Stimulated activated CD8-positive, alpha-beta memory T cell treated with anti-CD3 and anti-CD28 coated beads, Interleukin-4, amount 100 ng/mL, for 24 hours (primary cell): ENCODE results near the gene NHLRC2.

ENCODE experiments used
- DNase-seq: peaks from one replicate; pipeline ENCODE4 v3.0.0-alpha.2; 2020; ENCODE audit warnings: low read depth

NHLRC2 gene

DNA sequence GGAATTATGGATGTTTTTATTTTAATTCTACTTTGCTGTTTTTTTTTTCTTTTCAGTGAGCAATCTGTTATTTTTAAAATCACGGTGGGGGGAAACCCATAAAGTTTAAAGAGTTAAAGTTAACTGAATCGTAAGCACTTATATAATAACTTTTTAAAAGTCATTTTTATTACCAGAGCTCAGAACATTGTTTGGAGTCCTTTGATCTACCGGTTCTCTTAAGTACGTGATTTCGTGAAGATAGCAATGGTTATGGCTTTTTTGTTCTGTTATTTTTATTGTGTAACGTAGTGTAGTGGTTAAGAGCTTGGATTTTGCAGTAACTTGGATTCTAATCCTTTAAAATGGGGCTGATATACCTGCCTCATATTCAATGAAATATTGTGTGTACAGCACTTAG lies 57.4 kb downstream of the NHLRC2 start:
- DNase-seq: no peak

DNA sequence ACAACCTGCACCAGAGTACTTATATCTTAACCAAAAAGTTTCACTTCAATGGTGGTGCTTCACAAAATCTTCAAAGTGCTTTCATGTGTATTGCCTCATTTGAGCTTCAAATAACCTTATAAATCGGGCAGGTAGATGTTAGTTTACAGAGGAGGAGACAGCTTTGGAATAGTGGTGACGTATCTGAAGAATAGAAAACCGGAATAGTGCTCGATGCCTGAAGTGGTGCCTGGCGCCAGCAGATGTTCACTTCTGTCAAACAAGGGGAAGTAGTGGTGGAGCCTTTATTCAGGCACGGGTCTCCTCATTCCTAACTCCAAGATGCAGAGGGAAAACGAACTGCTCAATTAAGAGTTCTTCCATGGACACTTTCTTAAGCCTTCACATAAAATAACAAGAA lies 58.1 kb downstream of the NHLRC2 start:
- no peak for DNase-seq

DNA sequence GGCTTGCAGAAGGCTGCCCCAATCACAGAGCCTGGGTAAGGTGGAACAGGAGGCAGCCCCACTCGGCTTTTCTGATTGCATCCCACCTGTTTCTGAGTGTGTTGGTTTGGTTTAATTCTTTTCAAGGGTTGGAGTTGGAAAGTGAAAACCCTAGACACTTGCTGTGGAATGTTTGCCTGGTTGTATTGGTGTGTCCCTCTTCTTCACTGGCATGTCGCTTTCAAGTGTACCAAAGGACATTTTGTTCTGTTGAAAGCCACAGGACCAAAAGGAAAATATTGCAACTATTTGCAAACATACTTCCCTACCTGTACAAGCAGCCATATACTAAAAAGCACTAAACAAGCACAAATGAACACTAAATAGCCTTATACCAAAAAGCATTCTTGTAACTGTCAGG lies 60.5 kb downstream of the NHLRC2 start:
- DNase-seq: no peak

DNA sequence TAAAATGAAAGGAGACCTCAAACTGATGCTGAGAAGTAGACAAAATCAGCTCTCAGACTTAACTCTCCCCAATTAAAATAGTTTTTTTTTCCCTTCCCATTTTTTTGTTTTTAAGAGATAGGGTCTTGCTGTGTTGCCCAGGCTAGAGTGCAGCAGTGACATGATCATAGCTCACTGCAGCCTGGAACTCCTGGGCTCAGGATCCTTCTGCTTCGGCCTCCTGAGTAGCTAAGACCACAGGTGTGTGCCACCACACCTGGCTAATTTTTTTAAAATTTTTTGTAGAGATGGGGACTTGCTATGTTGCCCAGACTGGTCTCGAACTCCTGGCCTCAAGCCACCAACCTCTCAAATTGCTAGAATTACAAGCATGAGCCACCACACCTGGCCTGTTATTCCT lies 61.1 kb downstream of the NHLRC2 start:
- DNase-seq: no peak

DNA sequence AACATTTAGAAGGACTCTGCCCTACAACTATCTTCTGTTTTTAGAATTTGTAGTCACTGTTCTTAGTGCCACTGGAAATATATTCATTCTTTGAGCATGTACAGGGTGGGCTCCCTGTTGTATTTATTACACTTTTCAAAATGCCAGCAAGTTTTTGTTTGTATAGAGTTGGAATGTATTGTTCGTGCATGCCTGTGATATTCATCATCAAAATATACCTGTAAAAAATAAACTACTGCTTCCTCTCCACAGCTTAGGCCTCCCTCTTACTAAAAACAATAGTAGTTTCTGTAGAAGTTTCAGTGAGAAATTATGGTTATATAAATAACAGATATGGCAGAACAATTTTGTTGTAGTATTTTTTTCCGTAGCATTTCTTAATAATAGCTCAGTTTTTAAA lies 61.6 kb downstream of the NHLRC2 start:
- DNase-seq: no peak

DNA sequence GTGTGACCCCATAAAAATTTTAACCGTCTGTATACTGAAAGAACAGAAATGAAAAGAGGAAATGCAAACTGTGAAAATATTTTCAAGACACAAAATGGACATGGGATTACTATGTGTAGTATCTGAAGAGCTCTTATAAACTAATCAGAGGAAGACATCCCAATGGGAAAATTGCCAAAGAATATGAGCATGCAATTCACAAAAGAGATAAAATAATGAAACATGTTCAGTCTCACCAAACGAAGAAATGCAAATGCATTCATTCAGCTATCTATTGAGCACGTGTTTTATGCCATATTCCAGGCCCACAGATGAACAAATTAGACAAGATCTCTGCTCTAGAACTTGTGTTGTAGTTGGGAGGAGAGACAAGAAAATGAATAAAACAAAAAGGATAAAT lies 63.2 kb downstream of the NHLRC2 start:
- no peak for DNase-seq

DNA sequence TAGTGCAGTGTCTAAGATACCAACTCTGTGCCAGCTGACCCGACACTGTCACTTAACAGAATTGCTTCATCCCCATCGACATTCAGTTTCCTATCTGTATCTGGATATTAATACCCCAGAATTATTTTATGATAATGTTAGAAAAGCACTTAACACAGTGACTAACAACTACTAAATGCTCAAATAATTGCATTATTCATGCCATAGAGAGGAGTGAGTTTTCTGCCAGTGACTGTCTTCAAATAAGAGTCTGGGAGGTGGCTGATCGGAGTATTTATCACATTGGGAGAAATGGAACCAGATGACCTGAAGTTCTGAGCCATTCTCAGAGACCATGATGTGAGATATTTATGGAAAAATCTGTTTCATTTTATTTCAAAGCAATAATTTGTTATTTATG lies 65.7 kb downstream of the NHLRC2 start:
- no peak for DNase-seq

DNA sequence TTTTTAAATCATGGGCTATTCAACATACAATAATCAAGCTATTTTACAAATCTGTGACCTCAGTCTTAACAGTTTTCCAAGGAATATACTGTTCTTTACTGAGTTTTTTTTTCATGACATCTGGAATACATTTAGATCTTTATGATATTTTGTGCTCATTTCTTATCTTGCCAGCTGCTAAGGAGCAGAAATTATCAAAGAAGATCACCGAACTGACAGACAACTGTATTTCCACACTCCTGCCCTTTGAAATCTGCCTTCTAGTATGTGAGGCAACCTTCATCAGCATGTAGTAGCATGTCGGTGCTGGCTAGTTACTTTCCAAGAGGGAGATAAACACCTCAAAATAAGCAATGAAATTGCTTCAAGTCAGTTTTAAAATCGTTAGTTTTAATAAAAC lies 66.4 kb downstream of the NHLRC2 start:
- DNase-seq: no peak

DNA sequence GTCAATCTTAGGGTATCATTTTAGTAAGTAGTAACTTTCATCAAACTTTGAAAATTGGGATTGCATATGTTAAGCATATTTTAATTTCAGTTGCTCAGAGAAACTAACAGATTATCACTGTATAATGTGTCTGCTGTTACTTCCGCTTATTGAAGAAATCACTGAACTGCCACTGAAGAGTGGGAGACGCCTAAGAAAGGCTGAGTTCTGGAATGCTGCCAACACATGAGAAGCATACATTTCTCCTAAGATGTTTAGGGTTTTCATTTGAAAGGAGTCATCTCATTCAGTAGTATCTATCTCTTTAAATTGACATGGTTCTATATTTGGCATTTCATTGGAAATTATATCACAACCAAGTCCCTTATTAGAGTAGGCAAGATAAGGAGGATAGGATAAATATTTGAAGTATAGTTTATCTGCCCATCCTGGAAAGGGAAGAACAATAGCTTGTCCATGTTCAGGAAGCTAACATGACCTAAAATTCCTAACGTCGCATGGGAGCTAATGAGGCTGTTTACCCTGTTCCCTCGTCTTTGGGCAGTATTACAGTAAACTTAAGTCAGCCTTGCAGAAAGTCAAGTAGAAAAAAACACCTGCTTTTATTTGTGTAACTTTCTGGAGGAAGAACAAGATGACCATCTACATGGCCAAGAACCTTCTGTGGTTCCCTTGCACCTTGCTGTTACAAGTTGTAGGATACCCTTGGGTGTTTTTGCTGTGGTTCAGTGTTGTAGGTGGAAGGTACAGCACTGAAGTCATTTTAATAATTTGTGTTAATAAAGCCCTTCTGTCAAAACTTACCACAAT lies 67.3 kb downstream of the NHLRC2 start:
- DNase-seq: no peak

DNA sequence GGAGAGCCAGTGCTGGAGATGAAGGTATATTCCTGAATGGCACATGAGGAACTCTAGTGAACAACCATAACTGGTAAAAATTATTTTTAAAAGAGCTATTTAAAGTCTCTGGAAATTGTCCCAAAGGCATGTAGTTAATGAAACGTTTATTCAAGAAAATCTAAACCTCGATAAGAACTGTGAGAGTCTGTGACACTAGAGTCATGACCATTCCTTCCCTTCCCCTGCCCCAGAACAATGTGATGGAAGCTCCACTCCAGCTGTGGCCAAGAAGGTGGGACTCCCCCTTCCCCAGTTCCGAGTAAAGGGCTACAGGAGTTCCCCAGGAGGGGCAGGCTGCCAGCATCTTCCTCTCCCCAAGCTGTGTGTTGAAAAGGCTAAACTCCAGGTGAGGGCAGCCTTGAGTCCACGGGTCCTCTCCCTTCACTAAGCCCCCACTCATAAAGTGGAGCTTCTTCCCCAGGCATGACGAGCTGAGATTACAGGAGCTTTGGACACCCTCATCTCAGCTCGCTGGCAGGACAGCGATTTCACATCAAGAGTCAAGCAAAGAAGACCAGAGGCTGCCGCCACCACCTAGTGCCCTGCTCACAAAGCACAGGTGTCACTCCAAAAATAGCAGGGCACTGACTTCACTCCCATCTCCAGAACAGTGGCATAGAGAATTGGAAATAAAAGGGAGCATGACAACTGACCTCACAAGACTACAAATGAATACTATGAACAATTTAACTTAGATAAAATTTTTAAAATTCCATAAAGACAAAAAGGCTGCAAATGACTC lies 68.5 kb downstream of the NHLRC2 start:
- DNase-seq: no peak

DNA sequence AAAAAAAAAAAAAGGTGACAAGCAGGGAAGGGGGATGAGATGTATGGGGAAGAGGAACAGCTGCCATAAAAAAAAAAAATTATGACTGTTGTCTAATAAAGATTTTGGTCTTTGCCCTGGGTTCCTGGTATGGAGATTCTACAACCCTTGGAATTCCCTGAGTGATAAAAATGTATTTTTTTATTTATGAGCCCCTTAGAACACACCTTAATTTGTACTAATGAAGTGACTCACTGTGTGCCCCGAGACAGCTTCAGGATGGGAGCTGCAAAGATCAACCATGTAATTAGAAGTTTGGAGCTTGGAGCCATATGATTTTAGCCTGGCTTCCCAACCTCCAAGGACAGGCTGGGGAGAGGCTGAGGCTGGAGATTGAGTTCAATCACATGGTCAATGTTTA lies 69.7 kb downstream of the NHLRC2 start:
- DNase-seq: no peak

DNA sequence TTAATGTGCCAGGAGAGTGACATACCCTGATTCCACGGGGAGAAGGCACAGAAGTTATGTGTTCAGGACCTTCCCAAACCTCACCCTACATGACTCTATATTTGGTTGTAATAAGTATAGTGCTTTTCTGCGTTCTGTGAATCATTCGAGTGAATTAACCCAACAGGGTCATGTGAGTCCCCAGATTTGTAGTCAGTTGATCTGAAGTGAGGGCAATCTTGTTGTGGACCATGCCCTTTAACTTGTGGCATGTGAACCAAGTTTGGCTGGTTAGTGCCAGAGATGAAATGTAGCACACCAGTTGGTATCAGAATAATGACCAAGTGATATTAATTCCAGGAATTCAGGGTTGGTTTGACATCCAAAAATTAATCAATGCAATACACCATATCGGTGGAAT lies 70.2 kb downstream of the NHLRC2 start:
- DNase-seq: no peak

DNA sequence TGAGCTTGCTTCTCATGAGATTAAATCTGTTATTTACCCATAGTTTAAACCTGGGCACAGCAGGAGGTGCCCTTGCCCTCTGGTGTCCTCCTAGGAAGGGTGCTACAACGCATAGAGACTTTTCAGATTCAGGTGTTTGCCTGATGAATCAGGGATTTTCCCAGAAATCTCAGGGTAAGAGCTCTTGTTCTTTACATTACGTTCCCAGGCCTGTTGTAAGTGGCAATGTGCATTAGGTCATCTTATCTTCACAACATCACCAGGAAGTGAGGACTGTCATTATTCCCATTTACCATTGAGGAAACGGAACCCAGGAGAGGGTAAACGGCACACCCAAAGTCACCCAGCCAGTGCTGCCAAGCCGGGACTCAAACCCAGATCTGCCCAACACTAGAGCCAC lies 73.0 kb downstream of the NHLRC2 start:
- no peak for DNase-seq

DNA sequence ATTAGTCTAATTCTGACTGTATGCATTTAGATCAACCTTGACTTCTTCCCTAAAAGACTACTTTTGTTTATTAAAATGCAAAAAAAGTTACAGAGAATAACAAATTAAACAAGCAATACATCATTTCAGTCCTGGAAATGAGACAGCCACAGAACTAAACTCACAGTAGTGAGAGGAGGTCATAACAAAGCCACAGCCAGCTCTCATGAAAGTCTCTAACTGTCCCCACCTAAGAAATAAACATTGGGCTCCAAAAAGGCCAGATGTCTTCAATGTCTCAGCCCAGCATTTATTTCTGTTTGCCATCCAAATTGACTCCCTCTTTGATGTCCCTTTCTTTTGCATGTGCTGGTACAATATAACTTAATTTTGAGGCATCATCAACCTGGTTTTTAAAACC lies 74.4 kb downstream of the NHLRC2 start:
- no peak for DNase-seq

DNA sequence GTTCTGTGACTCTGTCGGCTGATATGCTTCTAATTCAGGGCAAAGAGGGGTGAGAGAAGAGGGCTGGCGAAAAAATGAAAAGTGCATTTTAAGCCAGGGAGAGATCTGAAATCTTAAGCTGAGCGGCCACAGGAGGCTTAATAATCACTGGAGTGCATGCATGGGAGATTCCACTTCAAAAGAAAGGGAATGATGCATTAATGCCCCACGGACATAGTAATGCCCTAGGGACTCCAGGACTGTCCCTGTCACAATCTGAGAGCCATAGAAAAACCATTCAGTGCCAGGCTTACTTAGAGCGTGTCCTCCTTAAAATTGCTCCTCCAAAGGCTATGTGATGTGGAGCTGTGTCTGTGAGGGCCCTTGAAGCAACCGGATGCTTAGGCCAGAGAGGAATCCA lies 75.1 kb downstream of the NHLRC2 start:
- no peak for DNase-seq

DNA sequence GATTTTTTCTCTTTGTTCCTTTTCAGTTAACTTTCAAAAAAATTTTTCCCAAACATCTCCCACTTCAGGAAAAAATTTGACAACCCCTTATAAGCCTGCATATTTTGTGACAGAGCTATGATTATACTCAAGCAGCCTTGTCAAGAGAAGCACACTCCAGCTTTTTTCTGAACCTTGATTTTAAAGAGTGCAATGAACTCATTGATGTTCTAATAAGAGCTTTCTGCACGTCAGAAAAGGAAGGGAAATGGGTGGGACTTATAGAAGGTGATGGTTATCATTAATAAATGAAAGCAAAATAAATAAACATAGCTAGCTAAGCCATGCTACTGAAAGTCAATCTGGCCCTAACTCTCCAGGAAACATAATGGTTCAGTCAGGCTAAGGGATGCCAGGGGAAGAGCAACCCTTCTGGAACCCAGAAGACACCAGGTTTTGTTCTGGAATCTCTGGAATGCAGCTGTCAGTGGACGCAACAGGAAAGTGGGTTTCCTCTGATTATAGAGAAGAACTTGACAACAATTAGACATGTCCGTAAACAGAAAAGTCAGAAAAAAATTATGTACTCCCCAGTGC lies 76.1 kb downstream of the NHLRC2 start:
- no peak for DNase-seq

DNA sequence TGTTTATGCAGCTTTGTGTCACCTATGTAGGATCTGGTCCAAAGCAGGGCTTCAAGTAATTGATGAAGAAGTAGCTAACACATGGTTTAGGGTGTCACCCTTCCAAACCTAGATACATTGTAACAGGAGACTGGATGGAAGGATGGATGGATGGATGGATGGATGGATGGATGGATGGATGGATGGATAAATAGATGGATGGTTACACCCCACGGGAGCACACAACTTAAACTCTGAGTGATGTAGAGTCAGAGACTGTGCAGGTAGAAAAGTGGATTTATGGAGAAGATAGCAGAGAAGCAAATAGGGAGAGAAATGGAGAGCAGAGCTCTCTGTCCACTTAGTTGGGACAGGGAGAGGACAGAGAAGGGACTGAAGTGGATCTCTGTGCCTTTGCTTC lies 78.4 kb downstream of the NHLRC2 start:
- DNase-seq: no peak

DNA sequence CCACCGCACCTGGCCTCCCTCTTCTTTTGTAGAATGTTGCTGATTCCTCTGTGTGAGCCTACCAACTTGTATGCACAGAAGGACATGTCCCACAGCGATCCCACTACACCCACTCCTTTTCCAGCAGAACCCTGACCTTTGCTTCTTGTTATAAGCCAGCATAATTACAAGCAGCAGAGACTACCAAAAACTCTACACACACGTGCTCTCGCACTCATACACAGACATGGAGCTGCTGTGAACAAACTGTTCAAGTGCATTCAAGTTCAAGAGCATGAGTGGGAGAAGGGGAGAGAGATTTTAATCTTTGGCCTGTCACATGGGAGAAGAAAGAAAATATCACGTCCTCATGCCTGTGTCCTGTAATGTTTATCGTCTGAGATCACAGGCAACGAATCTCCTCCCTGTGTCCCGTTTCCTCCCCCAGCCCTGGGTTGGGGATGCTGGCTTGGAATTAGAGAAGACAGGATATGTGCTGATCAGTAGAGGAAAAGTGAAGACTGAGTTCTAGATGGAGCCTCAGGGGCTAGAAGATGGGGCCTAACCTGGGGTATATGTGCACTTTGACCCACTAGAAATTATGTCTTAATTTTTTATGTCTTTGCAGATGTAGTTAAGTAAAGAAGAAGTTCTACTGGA lies 79.6 kb downstream of the NHLRC2 start:
- DNase-seq: no peak

DNA sequence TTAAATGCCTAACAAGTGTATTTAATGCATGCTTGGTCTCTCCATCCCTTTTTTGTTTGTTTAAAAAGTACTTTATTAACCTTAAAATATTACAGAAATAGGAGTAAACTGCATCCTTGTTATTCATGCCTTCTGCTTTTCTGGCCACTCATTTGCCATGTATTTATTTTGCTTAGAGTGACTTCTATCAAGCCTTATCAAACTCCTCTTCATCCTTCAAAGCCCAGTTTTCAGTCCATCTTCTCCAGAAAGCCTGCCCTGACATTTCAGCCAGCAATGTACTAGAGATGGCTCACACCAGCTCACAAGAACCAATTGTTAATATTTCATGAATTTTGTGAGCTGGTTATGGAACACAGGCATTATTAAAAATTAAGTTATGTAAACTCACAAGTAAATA lies 82.8 kb downstream of the NHLRC2 start:
- no peak for DNase-seq

DNA sequence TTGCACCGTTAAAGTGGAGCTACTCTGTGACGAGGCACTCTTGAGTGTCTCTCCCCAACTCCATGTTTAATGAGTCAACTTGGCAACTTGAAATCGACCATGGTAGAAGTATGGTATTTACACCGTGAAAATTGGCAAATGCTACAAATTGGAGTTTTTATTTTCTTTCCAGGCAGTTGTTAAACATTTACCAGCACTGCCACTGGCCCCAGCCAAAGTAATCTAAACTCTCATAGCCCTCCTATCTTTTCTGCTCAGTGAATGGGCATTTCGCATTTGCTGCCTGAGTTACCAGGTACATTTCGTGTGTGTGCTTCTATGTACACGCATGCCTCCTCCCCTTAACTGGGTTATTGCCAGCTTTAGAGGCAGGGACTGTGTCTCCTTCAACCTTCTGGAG lies 83.3 kb downstream of the NHLRC2 start:
- DNase-seq: no peak

DNA sequence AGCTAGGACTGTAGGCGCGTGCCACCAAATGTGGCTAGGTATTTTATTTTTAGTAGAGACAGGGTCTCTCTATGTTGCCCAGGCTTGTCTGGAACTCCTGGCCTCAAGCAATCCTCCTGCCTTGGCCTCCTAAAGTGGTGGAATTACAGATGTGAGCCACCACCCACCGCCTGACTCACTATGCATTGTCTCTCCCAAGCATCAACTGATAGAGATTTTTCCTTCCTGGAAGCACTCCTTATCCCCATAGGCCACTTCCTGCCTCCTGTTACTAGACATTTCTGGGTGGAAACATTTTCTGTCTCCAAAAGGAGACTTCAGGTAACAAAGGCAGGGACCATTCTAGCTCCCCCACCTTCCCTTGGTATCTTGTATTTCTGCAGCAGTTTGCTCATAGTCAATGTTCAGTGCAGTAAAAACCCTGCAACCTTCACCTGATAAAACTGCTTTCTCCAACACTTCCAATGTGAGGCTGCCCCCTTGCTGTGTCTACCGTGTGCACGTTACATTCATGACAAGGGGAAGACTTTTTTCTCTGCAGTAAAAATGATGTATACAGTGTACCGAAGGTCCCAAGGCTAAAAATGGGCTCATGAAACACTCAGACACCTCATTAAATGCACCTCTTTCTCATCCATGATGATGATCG lies 84.9 kb downstream of the NHLRC2 start:
- DNase-seq: no peak

DNA sequence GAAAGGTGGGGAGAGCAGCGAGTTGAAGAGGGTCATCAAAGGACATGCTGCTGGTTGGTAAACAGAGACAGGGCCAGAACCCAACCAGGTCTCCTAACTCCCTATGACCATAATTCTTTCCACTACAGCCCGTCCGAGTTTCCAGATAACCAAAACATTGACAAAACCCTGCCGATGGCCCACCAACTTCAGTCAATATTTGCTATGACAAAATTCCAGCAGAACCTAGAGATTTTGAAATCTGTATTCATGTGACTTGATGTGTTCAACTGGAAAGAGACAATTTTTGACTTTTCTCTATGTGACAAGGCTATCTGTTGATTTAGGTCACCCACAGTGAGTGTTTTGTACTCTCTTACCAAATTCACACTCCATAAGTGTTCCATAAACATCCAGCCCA lies 86.7 kb downstream of the NHLRC2 start:
- DNase-seq: no peak
